ENCODE measurements around the gene ALG5.

Gene ALG5

GRCh38 chr13:36903925-36904595 is 95.1 kb downstream of the ALG5 start:
- TF ChIP-seq JUND (IDR thresholded peaks at IDR 0.05; ENCODE audit: low read depth) = no peak
- DNase-seq (ENCODE audit: low read depth in 1 of 2, low spot score in 1 of 2) = no peak
- in situ Hi-C loops (cut with HindIII; ENCODE audit: low pct_unique_long_range_greater_than_20kb, low sequenced_read_pairs) = no loop called here

Measured in T47D (cell line).